ENCODE measurements around the gene MAPKAP1. TPM values are rescaled to one million over a fixed set of nuclear protein-coding genes. Genes with fewer than 3 reads are reported as not detected.

MAPKAP1 gene
- total and polyA plus RNA-seq, 2 of the 13 experiments (the other 11 are each of a cell fraction or from before 2014, with no cell fraction given) = 45.0 to 64.3 TPM

DNA sequence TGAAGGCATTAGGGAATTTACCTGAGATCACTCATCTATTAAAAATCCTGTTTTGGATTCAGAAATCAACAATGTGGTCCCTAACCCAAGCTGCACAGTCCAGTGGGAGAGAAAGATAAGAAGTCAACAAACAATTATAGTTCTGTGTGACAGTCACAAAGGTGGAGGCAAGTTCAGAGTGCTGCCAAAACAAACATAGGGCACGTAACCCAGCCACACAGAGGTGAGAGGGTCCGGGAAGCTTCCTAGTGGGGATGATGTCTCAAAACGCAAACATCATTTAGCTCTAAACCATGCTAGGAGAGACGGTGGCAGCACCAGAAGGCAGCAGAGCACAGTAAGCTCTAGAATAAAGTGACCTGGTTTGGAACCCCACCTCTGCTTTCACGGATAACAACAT is 158.9 kb downstream of the MAPKAP1 start (continued):
- TF ChIP-seq, protein P1, sequence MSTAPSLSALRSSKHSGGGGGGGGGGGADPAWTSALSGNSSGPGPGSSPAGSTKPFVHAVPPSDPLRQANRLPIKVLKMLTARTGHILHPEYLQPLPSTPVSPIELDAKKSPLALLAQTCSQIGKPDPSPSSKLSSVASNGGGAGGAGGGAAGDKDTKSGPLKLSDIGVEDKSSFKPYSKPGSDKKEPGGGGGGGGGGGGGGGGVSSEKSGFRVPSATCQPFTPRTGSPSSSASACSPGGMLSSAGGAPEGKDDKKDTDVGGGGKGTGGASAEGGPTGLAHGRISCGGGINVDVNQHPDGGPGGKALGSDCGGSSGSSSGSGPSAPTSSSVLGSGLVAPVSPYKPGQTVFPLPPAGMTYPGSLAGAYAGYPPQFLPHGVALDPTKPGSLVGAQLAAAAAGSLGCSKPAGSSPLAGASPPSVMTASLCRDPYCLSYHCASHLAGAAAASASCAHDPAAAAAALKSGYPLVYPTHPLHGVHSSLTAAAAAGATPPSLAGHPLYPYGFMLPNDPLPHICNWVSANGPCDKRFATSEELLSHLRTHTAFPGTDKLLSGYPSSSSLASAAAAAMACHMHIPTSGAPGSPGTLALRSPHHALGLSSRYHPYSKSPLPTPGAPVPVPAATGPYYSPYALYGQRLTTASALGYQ (CRISPR knock-in tag; IDR thresholded peaks at IDR 0.05) = peak; percentile 71; the same call in 1 of the 2 replicates
- TF ChIP-seq, protein P2, sequence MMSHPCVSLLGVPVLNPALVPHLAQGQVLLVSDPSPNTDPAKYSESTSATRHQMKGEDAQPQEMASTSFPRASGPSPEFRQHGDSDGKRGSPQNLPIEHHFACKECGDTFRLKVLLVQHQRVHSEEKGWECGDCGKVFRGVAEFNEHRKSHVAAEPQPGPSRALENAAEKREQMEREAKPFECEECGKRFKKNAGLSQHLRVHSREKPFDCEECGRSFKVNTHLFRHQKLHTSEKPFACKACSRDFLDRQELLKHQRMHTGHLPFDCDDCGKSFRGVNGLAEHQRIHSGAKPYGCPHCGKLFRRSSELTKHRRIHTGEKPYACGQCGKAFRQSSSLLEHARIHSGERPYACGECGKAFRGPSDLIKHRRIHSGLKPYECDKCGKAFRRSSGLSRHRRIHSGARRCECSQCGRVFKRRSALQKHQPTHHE (CRISPR knock-in tag; IDR thresholded peaks at IDR 0.05; ENCODE audit: borderline replicate concordance) = no peak
- TF ChIP-seq POLR2A (IDR thresholded peaks at IDR 0.05; ENCODE audit: insufficient read depth in 1 of 2, low read depth in 2 of 2, low read length in 2 of 2) = no peak
- no peak for TF ChIP-seq HES4 (CRISPR knock-in tag; IDR thresholded peaks at IDR 0.05; ENCODE audit: borderline replicate concordance)
- no peak for TF ChIP-seq TSC22D2 (CRISPR knock-in tag; IDR thresholded peaks at IDR 0.05; ENCODE audit: borderline replicate concordance)
- peak; percentile 83 for TF ChIP-seq BCL6 (CRISPR knock-in tag; IDR thresholded peaks at IDR 0.05)
- no peak for TF ChIP-seq TAF1 (CRISPR knock-in tag; IDR thresholded peaks at IDR 0.05)
- TF ChIP-seq MTA1 (CRISPR knock-in tag; IDR thresholded peaks at IDR 0.05; ENCODE audit: borderline replicate concordance) = no peak
- peak; percentile 77; the same call in 1 of the 2 replicates for TF ChIP-seq SOX13 (IDR thresholded peaks at IDR 0.05)
- TF ChIP-seq SOX13 (CRISPR knock-in tag; conservative IDR thresholded peaks at IDR 0.05 in 1 of 2, IDR thresholded peaks at IDR 0.05 in 1 of 2) = peak in 1 of 2 experiments; percentile 93; a peak in 2 of 4 replicates
- peak; percentile 38; the same call in 1 of the 2 replicates for TF ChIP-seq YEATS4 (CRISPR knock-in tag; IDR thresholded peaks at IDR 0.05; ENCODE audit: borderline replicate concordance)
- no peak for TF ChIP-seq CBFB (CRISPR knock-in tag; IDR thresholded peaks at IDR 0.05)
- TF ChIP-seq BORCS8-MEF2B (CRISPR knock-in tag; IDR thresholded peaks at IDR 0.05) = no peak
- TF ChIP-seq NPAS2 (CRISPR knock-in tag; IDR thresholded peaks at IDR 0.05; ENCODE audit: borderline replicate concordance) = no peak
- TF ChIP-seq ZNF143 (CRISPR knock-in tag; IDR thresholded peaks at IDR 0.05) = no peak
- TF ChIP-seq CAMTA2 (CRISPR knock-in tag; IDR thresholded peaks at IDR 0.05; ENCODE audit: borderline replicate concordance) = no peak
- TF ChIP-seq, protein P3, sequence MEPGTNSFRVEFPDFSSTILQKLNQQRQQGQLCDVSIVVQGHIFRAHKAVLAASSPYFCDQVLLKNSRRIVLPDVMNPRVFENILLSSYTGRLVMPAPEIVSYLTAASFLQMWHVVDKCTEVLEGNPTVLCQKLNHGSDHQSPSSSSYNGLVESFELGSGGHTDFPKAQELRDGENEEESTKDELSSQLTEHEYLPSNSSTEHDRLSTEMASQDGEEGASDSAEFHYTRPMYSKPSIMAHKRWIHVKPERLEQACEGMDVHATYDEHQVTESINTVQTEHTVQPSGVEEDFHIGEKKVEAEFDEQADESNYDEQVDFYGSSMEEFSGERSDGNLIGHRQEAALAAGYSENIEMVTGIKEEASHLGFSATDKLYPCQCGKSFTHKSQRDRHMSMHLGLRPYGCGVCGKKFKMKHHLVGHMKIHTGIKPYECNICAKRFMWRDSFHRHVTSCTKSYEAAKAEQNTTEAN (CRISPR knock-in tag; conservative IDR thresholded peaks at IDR 0.05) = no peak
- no peak for TF ChIP-seq DNMT1 (CRISPR knock-in tag; IDR thresholded peaks at IDR 0.05)
- TF ChIP-seq GATA4 (IDR thresholded peaks at IDR 0.05; ENCODE audit: borderline replicate concordance, low read depth) = peak; percentile 80; the same call in 1 of the 2 replicates
- TF ChIP-seq ZFX (CRISPR knock-in tag; IDR thresholded peaks at IDR 0.05; ENCODE audit: low read depth) = no peak
- no peak for TF ChIP-seq SETDB1 (CRISPR knock-in tag; IDR thresholded peaks at IDR 0.05; ENCODE audit: borderline replicate concordance)
- no peak for TF ChIP-seq SOX6 (IDR thresholded peaks at IDR 0.05)
- peak; percentile 93 for TF ChIP-seq SOX6 (CRISPR knock-in tag; IDR thresholded peaks at IDR 0.05)
- TF ChIP-seq ZBTB21 (CRISPR knock-in tag; IDR thresholded peaks at IDR 0.05) = no peak
- TF ChIP-seq ZFP90 (CRISPR knock-in tag; IDR thresholded peaks at IDR 0.05; ENCODE audit: borderline replicate concordance) = 0 out of 2 replicates have a peak, but pooled peaks have one; percentile 26
- no peak for TF ChIP-seq HNRNPL (IDR thresholded peaks at IDR 0.05; ENCODE audit: low read depth, low read length)
- TF ChIP-seq, protein P4, sequence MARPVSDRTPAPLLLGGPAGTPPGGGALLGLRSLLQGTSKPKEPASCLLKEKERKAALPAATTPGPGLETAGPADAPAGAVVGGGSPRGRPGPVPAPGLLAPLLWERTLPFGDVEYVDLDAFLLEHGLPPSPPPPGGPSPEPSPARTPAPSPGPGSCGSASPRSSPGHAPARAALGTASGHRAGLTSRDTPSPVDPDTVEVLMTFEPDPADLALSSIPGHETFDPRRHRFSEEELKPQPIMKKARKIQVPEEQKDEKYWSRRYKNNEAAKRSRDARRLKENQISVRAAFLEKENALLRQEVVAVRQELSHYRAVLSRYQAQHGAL (CRISPR knock-in tag; IDR thresholded peaks at IDR 0.05; ENCODE audit: not compliant biosample characterization) = no peak

All from HepG2 (cell line).